Measurements from ENCODE around the gene VAPB.

DNA sequence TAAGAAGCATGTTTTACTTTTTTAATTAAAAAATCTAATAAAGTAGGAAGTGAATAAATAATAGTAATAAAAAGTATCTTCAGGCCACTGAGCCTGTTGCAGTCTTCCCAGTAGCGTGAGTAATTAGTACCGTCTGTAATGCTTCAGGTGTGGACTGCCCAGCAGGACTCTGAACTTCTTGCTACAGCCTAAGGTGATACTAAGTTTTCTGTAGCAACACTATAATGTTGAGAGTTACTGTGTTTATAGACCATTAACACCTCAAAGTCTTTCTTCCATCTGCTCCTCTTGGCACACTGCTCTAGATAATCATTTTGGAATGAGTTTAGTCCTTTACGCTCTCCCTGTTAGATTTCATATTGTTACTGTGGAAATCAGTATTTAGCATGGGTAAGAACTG lies 28.4 kb downstream of the VAPB start:
- TF ChIP-seq GATA1 (IDR thresholded peaks at IDR 0.05; ENCODE audit: low read depth, low read length) (no peak), POLR2A (IDR thresholded peaks at IDR 0.05; ENCODE audit: low read length) (no peak)

Data from erythroblast (primary cell).